ENCODE measurements around the gene RUNDC3A.

DNA sequence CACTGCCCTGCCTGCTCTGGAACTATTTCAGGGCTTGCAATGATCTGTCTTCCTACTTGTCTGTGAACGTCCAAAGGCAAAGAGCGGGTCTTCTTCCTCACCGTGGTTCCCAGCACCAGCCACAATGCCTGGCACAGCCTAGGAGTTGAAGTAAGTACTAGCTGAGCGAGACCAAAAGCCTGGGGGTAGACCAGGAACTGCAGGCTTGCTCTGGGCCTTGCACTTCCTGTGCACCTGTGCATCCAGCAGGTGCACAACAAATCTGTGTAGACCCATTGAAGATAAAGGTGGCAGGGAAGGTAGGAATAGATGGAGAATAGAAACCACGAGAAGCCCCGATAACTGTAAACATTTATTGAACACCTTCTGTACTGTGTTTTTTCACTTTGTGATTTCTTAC is 50.6 kb downstream of the RUNDC3A start:
- TF ChIP-seq POLR2A (IDR thresholded peaks at IDR 0.05) (no peak), CTCF (IDR thresholded peaks at IDR 0.05) (no peak), EP300 (IDR thresholded peaks at IDR 0.05) (no peak)

All from ovary (tissue), 3 donors.